GF-D8 (cell line): ENCODE results near the gene GAPDH.
"Not testable (repeated sequence)": the region's sequence is repeated elsewhere in the genome, so short reads cannot be mapped to it uniquely, and the experiment has no call there.

ENCODE experiments used
- DNase-seq: peaks from one replicate; lab custom pipeline; 2025; lab: John Stamatoyannopoulos, UW

Gene GAPDH

DNA sequence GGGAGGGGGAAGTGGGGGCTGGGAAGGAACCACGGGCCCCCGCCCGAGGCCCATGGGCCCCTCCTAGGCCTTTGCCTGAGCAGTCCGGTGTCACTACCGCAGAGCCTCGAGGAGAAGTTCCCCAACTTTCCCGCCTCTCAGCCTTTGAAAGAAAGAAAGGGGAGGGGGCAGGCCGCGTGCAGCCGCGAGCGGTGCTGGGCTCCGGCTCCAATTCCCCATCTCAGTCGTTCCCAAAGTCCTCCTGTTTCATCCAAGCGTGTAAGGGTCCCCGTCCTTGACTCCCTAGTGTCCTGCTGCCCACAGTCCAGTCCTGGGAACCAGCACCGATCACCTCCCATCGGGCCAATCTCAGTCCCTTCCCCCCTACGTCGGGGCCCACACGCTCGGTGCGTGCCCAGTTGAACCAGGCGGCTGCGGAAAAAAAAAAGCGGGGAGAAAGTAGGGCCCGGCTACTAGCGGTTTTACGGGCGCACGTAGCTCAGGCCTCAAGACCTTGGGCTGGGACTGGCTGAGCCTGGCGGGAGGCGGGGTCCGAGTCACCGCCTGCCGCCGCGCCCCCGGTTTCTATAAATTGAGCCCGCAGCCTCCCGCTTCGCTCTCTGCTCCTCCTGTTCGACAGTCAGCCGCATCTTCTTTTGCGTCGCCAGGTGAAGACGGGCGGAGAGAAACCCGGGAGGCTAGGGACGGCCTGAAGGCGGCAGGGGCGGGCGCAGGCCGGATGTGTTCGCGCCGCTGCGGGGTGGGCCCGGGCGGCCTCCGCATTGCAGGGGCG is at the start of gene GAPDH:
GAPDH (plus strand) TSS at position 595 of the 772 bp plus-strand sequence. CDS start 316 bp downstream, outside the sequence.
- peak; percentile 91 for DNase-seq

DNA sequence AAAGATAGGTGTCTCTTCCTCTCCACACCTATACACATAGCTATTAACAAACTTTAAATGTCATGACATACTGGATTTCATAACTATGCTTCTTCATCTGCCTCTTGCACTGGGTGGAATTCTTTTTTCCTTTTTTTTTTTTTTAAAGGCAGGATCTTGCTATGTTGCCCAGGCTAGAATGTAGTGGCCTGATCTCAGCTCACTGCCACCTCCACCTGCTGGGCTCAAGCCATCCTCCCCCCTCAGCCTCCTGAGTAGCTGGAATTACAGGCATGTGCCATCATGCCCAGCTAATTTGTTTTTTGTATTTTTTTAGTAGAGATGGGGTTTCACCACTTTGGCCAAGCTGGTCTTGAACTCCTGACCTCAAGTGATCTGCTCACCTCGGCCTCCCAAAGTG is 46.1 kb upstream of the GAPDH start:
- DNase-seq, result no peak

DNA sequence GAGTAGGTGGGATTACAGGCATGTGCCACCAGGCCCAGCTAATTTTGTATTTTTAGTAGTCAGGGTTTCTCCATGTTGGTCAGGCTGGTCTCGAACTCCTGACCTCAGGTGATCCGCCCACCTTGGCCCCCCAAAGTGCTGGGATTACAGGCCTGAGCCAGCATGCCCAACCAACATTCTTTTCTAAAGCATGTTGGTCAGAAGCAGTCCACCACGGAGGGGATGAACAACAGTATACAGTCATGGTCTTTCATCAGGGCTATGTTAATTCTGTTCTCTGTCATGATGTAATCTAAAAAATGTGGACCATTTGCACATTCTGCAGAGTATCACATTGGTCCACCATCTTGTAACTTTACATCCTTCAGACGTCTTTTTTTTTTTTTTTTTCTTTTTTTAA is 44.9 kb upstream of the GAPDH start:
- DNase-seq, result no peak

DNA sequence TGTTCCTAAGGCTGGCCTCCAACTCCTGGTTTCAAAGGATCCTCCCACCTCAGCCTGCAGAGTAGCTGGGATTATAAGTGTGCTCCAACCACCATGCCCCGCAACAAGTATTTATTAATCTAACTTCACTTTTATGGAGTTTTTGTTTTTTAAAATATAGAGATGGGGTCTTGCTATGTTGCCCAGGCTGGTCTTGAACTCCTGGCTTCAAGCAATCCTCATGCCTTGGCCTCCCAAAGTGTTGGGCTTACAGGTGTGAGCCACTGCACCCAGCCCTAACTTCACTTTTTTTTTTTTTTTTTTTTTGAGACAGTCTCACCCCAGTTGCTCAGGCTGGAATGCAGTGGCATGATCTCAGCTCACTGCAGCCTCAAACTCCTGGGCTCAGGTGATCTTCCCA is 43.6 kb upstream of the GAPDH start:
- not testable (repeated sequence) for DNase-seq

- DNase-seq, result peak; percentile 79
Observed at GRCh38 chr12:6492838-6493496, 41.4 kb upstream of the GAPDH start, which contains the start of gene MRPL51. MRPL51 (minus strand) TSS chr12:6493262; CDS start chr12:6493136, 126 bp downstream.

- peak; percentile 92 for DNase-seq
Observed at GRCh38 chr12:6493497-6494257, 40.6 kb upstream of the GAPDH start, which contains the start of gene NCAPD2. NCAPD2 (plus strand) TSS chr12:6494102; CDS start chr12:6495099, 997 bp downstream.

DNA sequence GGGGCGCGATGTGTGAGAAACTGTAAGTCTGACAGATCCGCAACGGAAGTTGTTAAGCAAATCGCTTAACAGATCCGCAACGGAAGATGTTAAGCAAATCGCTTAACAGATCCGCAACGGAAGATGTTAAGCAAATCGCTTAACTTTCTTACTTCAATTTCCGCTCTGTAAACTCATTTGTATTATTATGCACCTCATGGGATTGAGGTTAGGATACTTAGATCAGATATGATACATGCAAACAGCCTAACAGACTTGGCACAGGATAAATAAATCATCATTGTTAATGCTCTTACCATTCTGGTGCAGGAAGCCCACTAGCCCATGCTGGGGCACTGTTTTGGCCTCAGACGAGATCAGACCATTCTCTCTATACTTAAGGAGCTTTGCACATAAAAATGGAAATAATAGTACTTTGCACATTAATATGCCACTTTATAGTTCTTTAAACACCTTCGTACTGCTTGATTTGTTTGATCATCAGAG is 40.0 kb upstream of the GAPDH start:
- DNase-seq, result peak; percentile 89

GRCh38 chr12:6494968-6495367 is 39.3 kb upstream of the GAPDH start:
- no peak for DNase-seq

DNA sequence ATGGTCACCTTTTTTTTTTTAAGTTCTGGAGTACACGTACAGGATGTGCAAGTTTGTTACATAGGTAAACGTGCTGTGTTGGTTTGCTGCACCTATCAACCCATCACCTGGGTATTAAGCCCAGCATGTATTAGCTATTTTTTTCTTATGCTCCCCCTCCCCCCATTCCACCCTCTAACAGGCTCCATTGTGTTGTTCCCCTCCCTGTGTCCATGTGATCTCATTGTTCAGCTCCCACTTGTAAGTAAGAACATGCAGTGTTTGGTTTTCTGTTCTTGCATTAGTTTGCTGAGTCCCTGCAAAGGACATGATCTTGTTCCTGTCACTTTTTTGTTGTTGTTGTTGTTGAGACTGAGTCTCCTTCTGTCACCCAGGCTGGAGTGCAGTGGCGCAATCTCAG is 37.0 kb upstream of the GAPDH start:
- not testable (repeated sequence) for DNase-seq

GRCh38 chr12:6500466-6500865 is 33.9 kb upstream of the GAPDH start:
- DNase-seq, result no peak

- DNase-seq, result no peak
Observed at GRCh38 chr12:6507102-6507998, 27.0 kb upstream of the GAPDH start.

DNA sequence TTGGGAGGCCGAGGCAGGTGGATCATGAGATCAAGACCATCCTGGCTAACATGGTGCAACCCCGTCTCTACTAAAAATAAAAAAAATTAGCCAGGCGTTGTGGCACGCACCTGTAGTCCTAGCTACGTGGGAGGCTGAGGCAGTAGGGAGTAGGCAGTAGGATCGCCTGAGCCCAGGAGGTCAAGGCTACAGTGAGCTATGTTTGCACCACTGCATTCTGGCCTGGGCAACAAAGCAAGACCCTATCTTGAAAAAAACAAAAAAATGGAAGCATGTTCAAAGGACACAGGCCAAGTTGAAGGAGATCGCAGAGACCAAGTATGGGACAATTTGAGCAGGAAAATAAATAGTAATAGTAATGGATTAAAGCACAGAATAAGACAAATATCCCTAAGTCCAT is 26.2 kb upstream of the GAPDH start:
- DNase-seq, result no peak

DNA sequence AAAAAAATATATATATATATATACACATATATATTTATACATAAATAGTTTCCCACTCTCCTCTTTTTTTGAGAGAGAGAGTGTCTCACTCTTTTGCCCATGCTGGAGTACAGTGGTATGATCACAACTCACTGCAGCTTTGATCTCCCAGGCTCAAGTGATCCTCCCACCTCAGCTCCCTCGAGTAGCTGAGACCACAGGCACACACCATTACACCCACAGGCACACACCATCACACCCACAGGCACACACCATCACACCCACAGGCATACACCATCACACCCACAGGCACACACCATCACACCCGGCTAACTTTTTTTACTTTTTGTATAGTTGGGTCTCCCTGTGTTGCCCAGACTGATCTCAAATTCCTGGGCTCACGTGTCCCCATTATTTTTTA is 14.1 kb upstream of the GAPDH start:
- no peak for DNase-seq

- DNase-seq, result no peak
Observed at GRCh38 chr12:6522193-6522592, 12.1 kb upstream of the GAPDH start.

DNA sequence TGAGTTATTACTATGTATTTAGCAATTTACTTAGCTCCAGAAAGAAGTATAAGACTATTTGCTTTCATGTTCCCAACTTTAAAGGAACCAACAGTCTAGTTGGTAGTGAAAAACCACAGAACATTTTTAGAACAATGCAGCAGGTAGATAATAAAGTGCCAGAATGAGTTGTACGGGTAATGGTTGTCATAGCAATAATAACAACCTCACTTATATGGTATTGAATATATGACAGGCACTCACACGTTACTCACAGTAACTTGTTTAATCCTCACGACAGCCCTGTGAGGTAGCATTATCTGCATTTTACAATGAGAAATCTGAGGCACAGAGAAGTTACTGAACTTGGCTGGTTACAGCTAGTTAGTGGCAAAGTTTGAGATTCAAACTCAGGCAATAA is 10.6 kb upstream of the GAPDH start:
- DNase-seq, result no peak

GRCh38 chr12:6524648-6525047 is 9.7 kb upstream of the GAPDH start:
- no peak for DNase-seq

DNA sequence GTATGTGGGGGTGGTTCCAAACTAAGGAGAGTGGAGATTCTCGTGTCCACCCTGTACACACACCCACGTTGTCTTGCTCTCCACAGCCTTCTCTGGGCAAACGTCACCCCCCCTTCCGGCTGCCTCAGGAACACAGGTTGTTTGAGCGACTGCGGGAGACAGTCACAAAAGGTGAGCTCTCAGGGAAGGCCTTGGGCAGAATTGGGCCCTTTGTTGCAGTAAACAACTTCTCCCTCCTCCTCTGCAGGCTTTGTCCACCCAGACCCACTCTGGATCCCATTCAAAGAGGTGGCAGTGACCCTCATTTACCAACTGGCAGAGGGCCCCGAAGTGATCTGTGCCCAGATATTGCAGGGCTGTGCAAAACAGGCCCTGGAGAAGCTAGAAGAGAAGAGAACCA is 8.1 kb upstream of the GAPDH start:
- DNase-seq, result no peak

GRCh38 chr12:6526766-6527525 is 7.4 kb upstream of the GAPDH start:
- DNase-seq, result no peak

- no peak for DNase-seq
Observed at GRCh38 chr12:6527711-6528110, 6.6 kb upstream of the GAPDH start.

GRCh38 chr12:6528539-6529235 is 5.6 kb upstream of the GAPDH start:
- no peak for DNase-seq
